H1 (cell line): ENCODE results near the gene TOP3B. TPM values are rescaled to one million over a fixed set of nuclear protein-coding genes. Genes with fewer than 3 reads are reported as not detected.
A peak's percentile ranks its signal among the peaks of the same experiment; 100 is the strongest.

ENCODE experiments used
- CTCF ChIA-PET: fragments of 300-600 bp; sonication (Branson Sonifier 250); formaldehyde crosslinking; loops from one replicate; lab custom pipeline; 2021; ENCODE audit not compliant: partially characterized antibody; lab: Charles Lee
- POLR2A ChIA-PET: fragments of 300-600 bp; sonication (Branson Sonifier 250); formaldehyde crosslinking; loops from one replicate; lab custom pipeline; 2021; ENCODE audit warnings: inconsistent platforms; ENCODE audit not compliant: partially characterized antibody; lab: Charles Lee
- DNase-seq, 2 experiments: peaks; one replicate each; pipeline versions ENCODE4 v3.0.0 to v3.0.0-alpha.2; 2010 to 2022; ENCODE audit warnings: low spot score in 2 of 2, low read depth in 1 of 2, mixed read lengths in 1 of 2
- FAIRE-seq: peaks from 2 replicates; lab custom pipeline; 2011; peaks lifted over from hg19 to GRCh38; lab: Jason Lieb, UNC
- H2AFZ ChIP-seq: 2 replicates; pipeline ENCODE4 v1.8.1; 2012; ENCODE audit warnings: low read length, inconsistent platforms
- H2AK5ac ChIP-seq: 2 replicates; pipeline ENCODE4 v1.6.1; 2013; ENCODE audit warnings: low read depth, low read length
- H2BK120ac ChIP-seq: replicated peaks from 2 replicates; pipeline ENCODE3; 2013; ENCODE audit warnings: low read depth, low read length, inconsistent platforms
- H2BK12ac ChIP-seq: 2 replicates; pipeline ENCODE4 v1.6.1; 2013; ENCODE audit warnings: low read depth, low read length
- H2BK15ac ChIP-seq: 2 replicates; pipeline ENCODE4 v1.6.1; 2013; ENCODE audit warnings: low read length
- H2BK20ac ChIP-seq: 2 replicates; pipeline ENCODE4 v1.6.1; 2013; ENCODE audit warnings: low read length
- H2BK5ac ChIP-seq: 2 replicates; pipeline ENCODE4 v1.6.1; 2013; ENCODE audit warnings: low read depth, low read length
- H3K14ac ChIP-seq: 2 replicates; pipeline ENCODE4 v1.6.1; 2013; ENCODE audit warnings: inconsistent platforms; ENCODE audit not compliant: insufficient read length
- H3K18ac ChIP-seq: 2 replicates; pipeline ENCODE4 v1.6.1; 2013; ENCODE audit warnings: low read length; ENCODE audit errors: extremely low read depth
- H3K23ac ChIP-seq: 2 replicates; pipeline ENCODE4 v1.6.1; 2013; ENCODE audit warnings: inconsistent platforms; ENCODE audit not compliant: insufficient read length
- H3K23me2 ChIP-seq: 2 replicates; pipeline ENCODE4 v1.6.1; 2013; ENCODE audit warnings: low read depth, low read length
- H3K27ac ChIP-seq: 2 replicates; pipeline ENCODE4 v1.6.1; 2011; ENCODE audit warnings: low read depth, low read length, inconsistent platforms
- H3K27me3 ChIP-seq, 4 experiments: replicated peaks in 1 of 4; 1 replicate in 1 of 4; 2 replicates in 3 of 4; pipeline versions ENCODE4 v1.6.1 to v1.8.1; 2011 to 2013; ENCODE audit warnings: low read length in 3 of 4, mild to moderate bottlenecking in 3 of 4, inconsistent platforms in 2 of 4, mixed read lengths in 2 of 4, moderate library complexity in 1 of 4; ENCODE audit not compliant: control insufficient read depth in 3 of 4, insufficient read depth in 3 of 4; ENCODE audit errors: extremely low read depth in 1 of 4
- H3K36me3 ChIP-seq, 4 experiments: 2 replicates each; pipeline versions ENCODE4 v1.6.1 to v1.8.1; 2011 to 2013; ENCODE audit warnings: mild to moderate bottlenecking in 4 of 4, low read length in 3 of 4, moderate library complexity in 2 of 4, control low read depth in 1 of 4, inconsistent platforms in 1 of 4; ENCODE audit not compliant: insufficient read depth in 4 of 4, control insufficient read depth in 2 of 4
- H3K4ac ChIP-seq: replicated peaks from 2 replicates; pipeline ENCODE3; 2013; ENCODE audit warnings: low read length, low read depth, mixed read lengths, inconsistent platforms; ENCODE audit not compliant: insufficient read length
- H3K4me1 ChIP-seq, 4 experiments: replicated peaks in 1 of 4; 1 replicate in 1 of 4; 2 replicates in 3 of 4; pipeline versions ENCODE4 v1.6.1 to v1.8.1; 2011 to 2013; ENCODE audit warnings: low read length in 3 of 4, inconsistent platforms in 2 of 4, mixed read lengths in 1 of 4; ENCODE audit not compliant: insufficient read depth in 4 of 4, control insufficient read depth in 3 of 4
- H3K4me2 ChIP-seq, 2 experiments: 2 replicates each; pipeline versions ENCODE4 v1.6.1 to v1.8.1; 2011 to 2013; ENCODE audit warnings: low read depth in 2 of 2, low read length in 2 of 2, control low read depth in 1 of 2, inconsistent platforms in 1 of 2, mild to moderate bottlenecking in 1 of 2; ENCODE audit not compliant: insufficient read depth in 1 of 2
- H3K4me3 ChIP-seq, 4 experiments: fragments of 200-600, 300-600 bp in 1 of 4; sonication (generic), shearing (Covaris generic), sonication (Bioruptor Twin) in 1 of 4; 2 replicates each; pipeline versions ENCODE4 v1.5.1 to v1.8.1; 2011 to 2016; ENCODE audit warnings: low read length in 4 of 4, low read depth in 3 of 4, control low read depth in 2 of 4, inconsistent platforms in 2 of 4, mild to moderate bottlenecking in 2 of 4, mixed read lengths in 1 of 4, moderate library complexity in 1 of 4; ENCODE audit not compliant: insufficient read depth in 2 of 4; ENCODE audit errors: extremely low read depth in 1 of 4
- H3K56ac ChIP-seq: replicated peaks from 2 replicates; pipeline ENCODE3; 2013; ENCODE audit warnings: low read depth, mild to moderate bottlenecking, mixed read lengths, low read length, inconsistent platforms; ENCODE audit not compliant: insufficient read length
- H3K79me1 ChIP-seq: 2 replicates; pipeline ENCODE4 v1.6.1; 2013; ENCODE audit warnings: low read depth, low read length, control low read depth
- H3K79me2 ChIP-seq, 2 experiments: 2 replicates each; pipeline versions ENCODE4 v1.6.1 to v1.8.1; 2012 to 2013; ENCODE audit warnings: low read length in 2 of 2, mild to moderate bottlenecking in 2 of 2, inconsistent platforms in 1 of 2; ENCODE audit not compliant: insufficient read depth in 2 of 2, control insufficient read depth in 1 of 2
- H3K9ac ChIP-seq, 4 experiments: replicated peaks in 1 of 4; 1 replicate in 1 of 4; 2 replicates in 3 of 4; pipeline versions ENCODE4 v1.6.1 to v1.8.1; 2011 to 2013; ENCODE audit warnings: low read depth in 3 of 4, low read length in 3 of 4, control low read depth in 2 of 4, mild to moderate bottlenecking in 2 of 4, moderate library complexity in 2 of 4, inconsistent platforms in 1 of 4; ENCODE audit errors: extremely low read depth in 1 of 4
- H3K9me3 ChIP-seq, 2 experiments: 2 replicates each; pipeline versions ENCODE4 v1.6.1 to v1.8.1; 2012 to 2013; ENCODE audit warnings: mild to moderate bottlenecking in 2 of 2, moderate library complexity in 2 of 2, control low read depth in 1 of 2, inconsistent platforms in 1 of 2, low read depth in 1 of 2, low read length in 1 of 2, mixed read lengths in 1 of 2; ENCODE audit not compliant: insufficient read depth in 2 of 2
- H4K20me1 ChIP-seq, 2 experiments: replicated peaks in 1 of 2; 2 replicates each; pipeline versions ENCODE3 to v1.8.1; 2011 to 2013; ENCODE audit warnings: inconsistent platforms in 2 of 2, low read length in 2 of 2, mild to moderate bottlenecking in 1 of 2; ENCODE audit not compliant: insufficient read depth in 2 of 2, control insufficient read depth in 1 of 2
- H4K5ac ChIP-seq: 2 replicates; pipeline ENCODE4 v1.6.1; 2013; ENCODE audit warnings: low read length, low read depth, mixed read lengths, inconsistent platforms; ENCODE audit not compliant: insufficient read length
- H4K8ac ChIP-seq: 2 replicates; pipeline ENCODE4 v1.8.0; 2013; ENCODE audit warnings: mild to moderate bottlenecking, moderate library complexity, low read length, inconsistent platforms; ENCODE audit not compliant: insufficient read depth; ENCODE audit errors: extremely low read depth
- H4K91ac ChIP-seq: replicated peaks from 2 replicates; pipeline ENCODE3; 2013; ENCODE audit warnings: low read length, mixed read lengths, inconsistent platforms; ENCODE audit not compliant: insufficient read length
- GTF2F1 ChIP-seq: IDR thresholded peaks from 2 replicates; pipeline ENCODE4 v1.6.1; 2012; ENCODE audit warnings: low read depth, low read length, improper control_type of control experiment, borderline replicate concordance
- whole genome bisulfite sequencing, 2 experiments: shearing (Covaris generic) in 1 of 2; methylation state at CpG; one replicate each; pipeline versions ENCODE4 v1.1.6 to v1.1.7; 2013 to 2015; ENCODE audit warnings: low lambda C conversion rate in 2 of 2, mixed read lengths in 2 of 2, inconsistent platforms in 1 of 2, low coverage in 1 of 2, missing lambda C conversion rate in 1 of 2; ENCODE audit not compliant: insufficient replicate concordance in 2 of 2, insufficient coverage in 1 of 2, insufficient read length in 1 of 2; ENCODE audit errors: extremely low coverage in 1 of 2, missing lambda C conversion rate in 1 of 2; 5-methylcytosine and 5-hydroxymethylcytosine counted together
- polyA plus RNA-seq, 7 experiments: library from polyadenylated mRNA; depleted of rRNA in 3 of 7; stranded (reverse) in 5 of 7; unstranded in 2 of 7; fragments of >200 nt in 5 of 7; fragments of 200-250 nt in 2 of 7; gene quantifications; 1 replicate in 5 of 7; 2 replicates in 1 of 7; 4 replicates in 1 of 7; pipeline versions ENCODE4 v1.2.1 to v1.2.3, GENCODE V29; 2011 to 2013; ENCODE audit warnings: missing spikeins in 2 of 7, mixed read lengths in 2 of 7
- total RNA-seq: library from RNA; stranded (reverse); fragmentation: NEBNext Ultra II Directional; extraction: Animal tissue kit (Norgen Biotek cat#: 25700); gene quantifications from 2 replicates; pipeline ENCODE4 v1.2.1, GENCODE V29; 2021

Gene TOP3B
- total and polyA plus RNA-seq, 2 of the 8 experiments (the other 6 are each of a cell fraction or from before 2014, with no cell fraction given), result 30.4 to 52.8 TPM

GRCh38 chr22:22011964-22012363 is 29.4 kb upstream of the TOP3B start:
- Histone ChIP-seq H3K4ac (no peak overlapping the region), H2BK5ac (no peak overlapping the region), H4K91ac (no peak overlapping the region), H3K9ac (no peak overlapping the region), H2BK20ac (0 out of 2 replicates have a peak overlapping the region, but pooled peaks have one; percentile 3), H3K23me2 (no peaks in the 10 kb centered on the region; the same call in 1 of the 2 replicates), H3K27ac (no peak overlapping the region), H3K79me2 (no peaks in the 10 kb centered on the region), H3K4me2 (no peak overlapping the region), H3K18ac (no peak overlapping the region), H3K79me1 (no peaks in the 10 kb centered on the region), H4K5ac (no peak overlapping the region), H3K14ac (no peak overlapping the region), H3K9me3 (no peaks in the 10 kb centered on the region), H3K23ac (no peak overlapping the region), H2BK12ac (no peak overlapping the region), H3K4me1 (peaks cover 0 to 5% (median 0%) of the 10 kb centered on the region in 4 experiments; a peak in 1 of 7 replicates), H4K20me1 (no peaks in the 10 kb centered on the region), H3K27me3 (peaks cover 23 to 71% (median 65%) of the 10 kb centered on the region in 4 experiments), H3K4me3 (no peak overlapping the region), H2AFZ (no peak overlapping the region), H2BK120ac (no peak overlapping the region), H2AK5ac (no peak overlapping the region), H3K36me3 (no peaks in the 10 kb centered on the region), H2BK15ac (no peak overlapping the region), H3K56ac (no peak overlapping the region), H4K8ac (no peak overlapping the region)
- FAIRE-seq, result peak; percentile 7
- WGBS, 2 experiments, result 72% methylated on average over 1 of the region's 1 CpG; no CpG with 5 or more reads in 1 of the 2 experiments
- CTCF ChIA-PET, result no interaction called here
- no peak for DNase-seq
- POLR2A ChIA-PET, result no interaction called here
- TF ChIP-seq GTF2F1, result no peak
